Ovary (tissue), 3 donors: ENCODE measurements around the gene DNAJB4.

ENCODE experiments used
- EP300 ChIP-seq: sonication (generic); formaldehyde crosslinking; IDR thresholded peaks from one replicate; pipeline ENCODE4 v1.6.1; 2017; ENCODE audit warnings: antibody characterized with exemption
- POLR2A ChIP-seq: fragments of 450-650 bp; IDR thresholded peaks from one replicate; pipeline ENCODE4 v1.6.1; 2017; ENCODE audit warnings: antibody characterized with exemption, mild to moderate bottlenecking, moderate library complexity
- TF ChIP-seq, protein P1 (sequence below), 3 donors: fragments of 450-650 bp in 2 of 3; fragments of 200-600 bp in 1 of 3; IDR thresholded peaks; one replicate each; pipeline versions ENCODE4 v1.5.1 to v1.8.0; 2016 to 2022; ENCODE audit warnings: antibody characterized with exemption in 3 of 3, mild to moderate bottlenecking in 1 of 3
- donor health status: DM: no; HTN: no; CAD: no.

DNA sequence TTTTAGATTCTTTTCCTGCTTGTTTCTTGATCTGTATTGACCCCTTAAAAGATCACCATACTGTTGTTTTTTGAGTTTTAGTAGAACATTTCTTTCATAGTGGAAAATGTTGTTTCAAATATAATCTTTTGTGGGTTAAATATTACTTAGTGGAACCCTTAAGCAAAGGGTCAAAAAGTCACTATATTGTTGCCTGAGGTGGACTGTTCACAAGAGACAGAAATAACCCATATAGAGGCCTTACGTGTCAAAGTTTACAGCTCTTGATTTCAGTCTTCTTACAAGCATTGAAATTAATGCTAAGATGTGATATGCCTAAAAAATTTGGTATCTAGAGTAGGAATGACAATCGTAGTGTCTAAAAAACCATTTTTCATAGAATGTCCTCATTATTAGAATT, 6.3 kb downstream of the DNAJB4 start:
- TF ChIP-seq, protein P1, sequence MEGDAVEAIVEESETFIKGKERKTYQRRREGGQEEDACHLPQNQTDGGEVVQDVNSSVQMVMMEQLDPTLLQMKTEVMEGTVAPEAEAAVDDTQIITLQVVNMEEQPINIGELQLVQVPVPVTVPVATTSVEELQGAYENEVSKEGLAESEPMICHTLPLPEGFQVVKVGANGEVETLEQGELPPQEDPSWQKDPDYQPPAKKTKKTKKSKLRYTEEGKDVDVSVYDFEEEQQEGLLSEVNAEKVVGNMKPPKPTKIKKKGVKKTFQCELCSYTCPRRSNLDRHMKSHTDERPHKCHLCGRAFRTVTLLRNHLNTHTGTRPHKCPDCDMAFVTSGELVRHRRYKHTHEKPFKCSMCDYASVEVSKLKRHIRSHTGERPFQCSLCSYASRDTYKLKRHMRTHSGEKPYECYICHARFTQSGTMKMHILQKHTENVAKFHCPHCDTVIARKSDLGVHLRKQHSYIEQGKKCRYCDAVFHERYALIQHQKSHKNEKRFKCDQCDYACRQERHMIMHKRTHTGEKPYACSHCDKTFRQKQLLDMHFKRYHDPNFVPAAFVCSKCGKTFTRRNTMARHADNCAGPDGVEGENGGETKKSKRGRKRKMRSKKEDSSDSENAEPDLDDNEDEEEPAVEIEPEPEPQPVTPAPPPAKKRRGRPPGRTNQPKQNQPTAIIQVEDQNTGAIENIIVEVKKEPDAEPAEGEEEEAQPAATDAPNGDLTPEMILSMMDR (IDR thresholded peaks at IDR 0.05) = no peak
- TF ChIP-seq POLR2A (no peak), EP300 (no peak)
